Omental fat pad (tissue), 4 donors: ENCODE measurements around the gene CRY2. TPM values are rescaled to one million over a fixed set of nuclear protein-coding genes. Genes with fewer than 3 reads are reported as not detected.

Source experiments
- ATAC-seq: fragments of 150-250 bp; one replicate; pipeline ENCODE4 v1.9.1; 2016; ENCODE audit warnings: mild to moderate bottlenecking, moderate library complexity; ENCODE audit not compliant: low FRiP score
- DNase-seq: peaks from one replicate; pipeline ENCODE4 v3.0.0-alpha.2; 2019; ENCODE audit warnings: low spot score
- total RNA-seq, 4 donors: library from RNA; depleted of rRNA; stranded (reverse); fragments of >200 nt; gene quantifications; one replicate each; pipeline ENCODE4 v1.1.0, GENCODE V29; 2016
- TF ChIP-seq, protein P1 (sequence below), 3 donors: fragments of 450-650 bp; IDR thresholded peaks; one replicate each; pipeline ENCODE4 v1.5.1; 2016 to 2017; ENCODE audit warnings: antibody characterized with exemption in 3 of 3, mild to moderate bottlenecking in 3 of 3, moderate library complexity in 2 of 3

CRY2 gene
- total RNA-seq, 4 donors from 2014 or later: 53.1 to 63.4 (median 60.2) TPM

- TF ChIP-seq, protein P1, sequence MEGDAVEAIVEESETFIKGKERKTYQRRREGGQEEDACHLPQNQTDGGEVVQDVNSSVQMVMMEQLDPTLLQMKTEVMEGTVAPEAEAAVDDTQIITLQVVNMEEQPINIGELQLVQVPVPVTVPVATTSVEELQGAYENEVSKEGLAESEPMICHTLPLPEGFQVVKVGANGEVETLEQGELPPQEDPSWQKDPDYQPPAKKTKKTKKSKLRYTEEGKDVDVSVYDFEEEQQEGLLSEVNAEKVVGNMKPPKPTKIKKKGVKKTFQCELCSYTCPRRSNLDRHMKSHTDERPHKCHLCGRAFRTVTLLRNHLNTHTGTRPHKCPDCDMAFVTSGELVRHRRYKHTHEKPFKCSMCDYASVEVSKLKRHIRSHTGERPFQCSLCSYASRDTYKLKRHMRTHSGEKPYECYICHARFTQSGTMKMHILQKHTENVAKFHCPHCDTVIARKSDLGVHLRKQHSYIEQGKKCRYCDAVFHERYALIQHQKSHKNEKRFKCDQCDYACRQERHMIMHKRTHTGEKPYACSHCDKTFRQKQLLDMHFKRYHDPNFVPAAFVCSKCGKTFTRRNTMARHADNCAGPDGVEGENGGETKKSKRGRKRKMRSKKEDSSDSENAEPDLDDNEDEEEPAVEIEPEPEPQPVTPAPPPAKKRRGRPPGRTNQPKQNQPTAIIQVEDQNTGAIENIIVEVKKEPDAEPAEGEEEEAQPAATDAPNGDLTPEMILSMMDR (IDR thresholded peaks at IDR 0.05): no peak
- DNase-seq (no peak), ATAC-seq (no peak)
These were observed 4.0 kb downstream of the CRY2 start for GRCh38 chr11:45851228-45851627.

GRCh38 chr11:45852018-45852711 lies 4.9 kb downstream of the CRY2 start:
- DNase-seq (no peak), ATAC-seq (no peak)
- TF ChIP-seq, protein P1 (IDR thresholded peaks at IDR 0.05): no peak

DNA sequence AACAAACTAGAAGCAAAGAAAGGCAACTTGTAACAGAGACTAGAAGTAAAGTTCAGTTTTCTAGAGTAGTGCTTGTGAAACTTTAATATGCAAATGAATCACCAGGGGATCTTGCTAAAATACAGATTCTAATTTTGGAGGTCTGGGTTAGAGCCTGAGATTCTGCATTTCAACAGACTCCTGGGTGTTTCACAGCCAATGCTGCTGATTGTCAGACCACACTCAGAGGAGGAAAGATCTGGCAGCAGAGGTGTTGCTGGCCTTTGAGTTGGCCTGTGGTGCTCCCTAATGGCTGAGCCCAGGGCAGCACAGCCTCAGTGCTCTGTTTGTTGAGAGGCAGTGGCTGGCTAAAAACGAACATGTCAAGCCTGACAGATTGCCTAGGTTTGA lies 5.4 kb downstream of the CRY2 start:
- no peak for DNase-seq
- TF ChIP-seq, protein P1 (IDR thresholded peaks at IDR 0.05): no peak
- ATAC-seq: no peak

DNA sequence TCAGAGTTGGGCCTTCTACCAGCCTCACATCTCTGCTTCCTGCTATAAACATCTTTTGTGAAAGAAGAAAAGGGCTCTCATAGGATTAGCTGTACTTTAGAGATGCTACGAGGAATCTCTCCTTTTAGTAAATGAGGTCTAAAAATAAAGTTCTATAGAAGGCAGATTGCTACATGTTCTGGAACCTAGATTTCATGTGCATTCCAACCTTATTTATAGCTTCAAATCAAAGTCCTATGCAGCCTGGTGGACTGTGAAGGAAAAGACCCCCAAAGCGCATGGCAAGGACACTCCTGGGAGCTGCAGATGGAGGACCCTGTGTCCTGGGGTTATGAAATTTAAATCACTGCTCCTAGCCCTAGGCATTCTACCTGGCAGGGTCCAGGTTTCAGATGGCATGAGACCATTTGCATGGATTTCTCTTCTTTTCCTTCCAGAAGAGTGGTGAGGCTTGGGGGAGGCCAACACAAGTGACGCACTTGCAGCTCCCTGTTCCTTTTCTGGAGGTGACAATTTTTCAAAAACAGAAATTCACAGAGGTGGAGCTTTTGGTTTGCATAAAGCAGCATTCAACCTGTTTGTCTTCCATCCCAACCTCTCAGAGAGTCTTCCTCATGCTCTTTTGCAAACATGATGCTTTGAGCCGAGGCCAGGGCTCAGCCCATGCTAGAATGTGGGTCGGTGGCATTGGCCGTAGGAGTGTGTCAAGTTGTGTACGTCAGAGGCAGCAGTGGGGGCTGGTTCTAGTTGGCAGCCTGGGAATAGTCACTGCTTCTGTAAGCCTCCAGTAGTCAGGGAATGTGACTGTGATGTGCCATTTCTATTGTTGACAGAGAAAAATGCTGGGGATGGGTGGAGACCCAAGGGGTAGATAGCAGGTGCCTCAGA lies 6.3 kb downstream of the CRY2 start:
- ATAC-seq: no peak
- DNase-seq: no peak
- TF ChIP-seq, protein P1 (IDR thresholded peaks at IDR 0.05): no peak

- ATAC-seq (no peak), DNase-seq (no peak)
- TF ChIP-seq, protein P1 (IDR thresholded peaks at IDR 0.05): no peak
These were observed 8.0 kb downstream of the CRY2 start for GRCh38 chr11:45855308-45855707.

DNA sequence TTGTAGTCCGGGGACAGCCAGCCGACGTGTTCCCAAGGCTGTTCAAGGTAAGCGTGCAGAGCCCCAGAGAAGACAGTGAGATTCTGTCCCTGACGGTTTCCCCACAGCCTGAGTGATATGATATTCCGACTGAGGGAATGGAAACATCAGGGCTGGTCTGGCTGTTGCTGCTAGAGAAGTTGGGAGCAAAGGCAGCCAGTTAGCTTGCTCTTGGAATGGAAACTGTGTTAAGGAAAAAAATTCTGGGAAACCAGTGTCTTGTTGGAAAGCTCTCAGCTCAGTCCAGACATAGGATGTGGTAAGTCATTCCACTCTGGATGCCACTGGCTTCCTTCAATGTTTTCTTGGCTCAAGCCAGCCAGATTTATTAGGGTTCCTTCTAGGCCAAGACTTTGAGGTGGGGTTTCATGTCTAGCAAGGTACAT lies 8.8 kb downstream of the CRY2 start:
- ATAC-seq: no peak
- TF ChIP-seq, protein P1 (IDR thresholded peaks at IDR 0.05): no peak

More for the DNA sequence above, 8.8 kb downstream of the CRY2 start:
- DNase-seq: no peak
